A673 (cell line): ENCODE data around the gene CCDC97.

Experiments
- EZH2 ChIP-seq: fragments of 200-600 bp; sonication (generic); IDR thresholded peaks from 2 replicates; pipeline ENCODE4 v1.6.1; 2017; ENCODE audit warnings: borderline replicate concordance, low read depth, mild to moderate bottlenecking, mixed read lengths, antibody characterized with exemption, low read length; ENCODE audit not compliant: poor library complexity, severe bottlenecking
- TF ChIP-seq, protein P1 (sequence below): fragments of 300-800, 200-600 bp; sonication (generic); conservative IDR thresholded peaks from 2 replicates; pipeline ENCODE4 v1.5.1; 2017; ENCODE audit warnings: low read depth, mild to moderate bottlenecking, antibody characterized with exemption, low read length, moderate library complexity, mixed read lengths

DNA sequence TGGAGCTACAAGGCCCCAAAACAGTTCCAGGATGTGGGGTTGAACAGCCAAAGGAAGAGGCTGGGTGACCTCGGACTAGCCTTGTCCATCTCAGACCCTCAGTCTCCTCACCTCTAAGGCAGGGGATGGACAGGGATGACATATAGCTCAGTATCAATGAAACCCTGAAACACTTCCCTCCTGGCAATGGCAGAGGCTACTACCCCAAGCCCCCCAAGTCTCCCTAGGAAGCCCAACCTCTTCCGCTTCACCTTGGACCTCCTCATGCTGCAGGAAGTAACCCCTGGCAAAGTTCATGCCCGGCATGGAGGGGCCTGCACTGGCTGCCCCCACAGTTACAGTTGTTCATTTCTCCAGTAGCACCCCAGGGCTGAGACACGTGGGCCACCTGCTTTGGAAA is 10.6 kb downstream of the CCDC97 start:
- TF ChIP-seq, protein P1, sequence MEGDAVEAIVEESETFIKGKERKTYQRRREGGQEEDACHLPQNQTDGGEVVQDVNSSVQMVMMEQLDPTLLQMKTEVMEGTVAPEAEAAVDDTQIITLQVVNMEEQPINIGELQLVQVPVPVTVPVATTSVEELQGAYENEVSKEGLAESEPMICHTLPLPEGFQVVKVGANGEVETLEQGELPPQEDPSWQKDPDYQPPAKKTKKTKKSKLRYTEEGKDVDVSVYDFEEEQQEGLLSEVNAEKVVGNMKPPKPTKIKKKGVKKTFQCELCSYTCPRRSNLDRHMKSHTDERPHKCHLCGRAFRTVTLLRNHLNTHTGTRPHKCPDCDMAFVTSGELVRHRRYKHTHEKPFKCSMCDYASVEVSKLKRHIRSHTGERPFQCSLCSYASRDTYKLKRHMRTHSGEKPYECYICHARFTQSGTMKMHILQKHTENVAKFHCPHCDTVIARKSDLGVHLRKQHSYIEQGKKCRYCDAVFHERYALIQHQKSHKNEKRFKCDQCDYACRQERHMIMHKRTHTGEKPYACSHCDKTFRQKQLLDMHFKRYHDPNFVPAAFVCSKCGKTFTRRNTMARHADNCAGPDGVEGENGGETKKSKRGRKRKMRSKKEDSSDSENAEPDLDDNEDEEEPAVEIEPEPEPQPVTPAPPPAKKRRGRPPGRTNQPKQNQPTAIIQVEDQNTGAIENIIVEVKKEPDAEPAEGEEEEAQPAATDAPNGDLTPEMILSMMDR: no peak
- TF ChIP-seq EZH2: no peak
